ENCODE data around the gene PRPF31.
"Not testable (repeated sequence)": the region's sequence is repeated elsewhere in the genome, so short reads cannot be mapped to it uniquely, and the experiment has no call there.

The PRPF31 gene, protein sequence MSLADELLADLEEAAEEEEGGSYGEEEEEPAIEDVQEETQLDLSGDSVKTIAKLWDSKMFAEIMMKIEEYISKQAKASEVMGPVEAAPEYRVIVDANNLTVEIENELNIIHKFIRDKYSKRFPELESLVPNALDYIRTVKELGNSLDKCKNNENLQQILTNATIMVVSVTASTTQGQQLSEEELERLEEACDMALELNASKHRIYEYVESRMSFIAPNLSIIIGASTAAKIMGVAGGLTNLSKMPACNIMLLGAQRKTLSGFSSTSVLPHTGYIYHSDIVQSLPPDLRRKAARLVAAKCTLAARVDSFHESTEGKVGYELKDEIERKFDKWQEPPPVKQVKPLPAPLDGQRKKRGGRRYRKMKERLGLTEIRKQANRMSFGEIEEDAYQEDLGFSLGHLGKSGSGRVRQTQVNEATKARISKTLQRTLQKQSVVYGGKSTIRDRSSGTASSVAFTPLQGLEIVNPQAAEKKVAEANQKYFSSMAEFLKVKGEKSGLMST

DNA sequence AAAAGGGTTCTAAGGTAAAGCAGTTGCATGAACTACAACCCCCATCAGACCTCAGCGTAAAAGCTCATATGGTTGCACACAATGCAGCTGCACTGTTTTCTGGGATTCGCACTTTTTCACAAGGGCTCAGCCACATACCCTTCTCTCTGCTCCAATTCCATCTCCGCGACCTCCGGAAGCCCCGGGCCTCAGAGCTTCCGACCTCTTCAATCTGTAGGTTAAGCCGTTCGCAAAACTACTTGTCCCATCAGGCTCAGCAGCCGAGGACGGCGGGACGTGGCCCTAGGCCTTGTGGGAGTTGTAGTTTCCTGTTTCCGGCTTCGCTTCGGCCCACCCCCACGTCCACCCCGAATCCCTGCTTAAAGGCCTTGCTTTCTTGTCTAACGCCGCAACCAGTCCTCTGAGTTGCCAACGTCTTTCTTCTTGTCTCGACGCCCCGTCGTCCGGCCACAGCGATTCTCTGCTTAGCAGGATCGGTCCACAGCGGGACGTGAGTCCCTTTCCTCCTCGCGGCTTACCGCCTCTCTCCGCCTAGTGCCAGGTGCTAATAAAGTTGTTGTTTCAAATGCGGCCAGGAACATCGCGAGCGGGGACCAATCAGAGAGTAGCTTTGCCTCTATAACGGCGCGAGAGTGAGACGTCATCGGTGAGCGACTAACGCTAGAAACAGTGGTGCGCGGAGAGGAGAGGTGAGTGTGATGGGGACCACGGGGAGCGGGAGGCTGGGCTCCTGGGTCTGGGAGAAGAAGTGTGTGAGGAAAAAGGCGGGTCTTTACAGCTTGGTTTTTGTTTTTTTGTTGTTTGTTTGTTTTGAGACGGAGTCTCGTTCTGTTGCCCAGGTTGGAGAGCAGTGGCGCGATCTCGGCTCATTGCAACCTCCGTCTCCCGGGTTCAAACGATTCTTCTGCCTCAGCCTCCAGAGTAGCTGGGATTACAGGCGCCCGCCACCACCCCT is at the start of gene PRPF31, which contains the start of gene TFPT:
Gene PRPF31, plus strand, starts transcription at position 646 of the 955 bp plus-strand sequence. CDS start 2,525 bp downstream, outside the sequence.
Gene TFPT, minus strand, starts transcription at position 549 of the 955 bp plus-strand sequence. Its CDS starts 388 bp downstream, at position 161.
- FAIRE-seq, result peak; percentile 84

DNA sequence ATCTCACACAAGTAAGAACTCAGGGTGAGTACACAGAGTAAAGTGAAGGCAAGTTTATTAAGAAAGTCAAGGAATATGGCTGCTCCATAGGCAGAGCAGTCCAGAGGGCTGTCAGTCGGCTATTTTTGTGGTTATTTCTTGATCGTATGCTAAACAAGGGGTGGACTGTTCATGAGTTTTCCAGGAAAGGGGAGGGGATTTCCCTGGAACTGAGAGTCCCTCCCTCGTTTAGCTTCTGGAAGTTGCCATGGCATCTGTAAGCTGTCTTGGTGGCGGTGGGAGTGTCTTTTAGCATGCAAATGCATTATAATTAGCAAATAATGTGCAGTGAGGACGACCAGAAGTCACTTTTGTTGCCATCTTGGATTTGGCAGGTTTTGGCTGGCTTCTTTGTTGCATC is 46.1 kb upstream of the PRPF31 start:
- FAIRE-seq, result no peak

DNA sequence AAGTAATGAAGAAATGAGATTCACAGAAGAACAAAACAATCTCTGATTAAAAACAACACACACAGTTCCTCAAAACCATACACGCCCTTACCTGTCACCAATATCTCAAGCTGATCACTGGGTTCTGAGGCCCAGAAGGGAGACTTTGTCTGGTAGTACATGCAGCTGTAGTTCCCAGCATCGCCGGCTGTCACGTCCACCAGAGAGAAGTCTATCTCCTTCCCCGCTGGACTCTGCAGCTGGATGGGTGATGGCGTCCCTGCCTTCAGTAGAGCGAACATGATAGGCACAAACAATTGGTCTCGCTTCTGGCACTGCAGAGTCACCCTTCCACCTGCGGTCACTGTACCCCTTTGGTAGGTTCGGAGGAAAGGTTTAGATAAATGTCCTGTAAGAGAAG is 41.7 kb upstream of the PRPF31 start:
- no peak for FAIRE-seq

DNA sequence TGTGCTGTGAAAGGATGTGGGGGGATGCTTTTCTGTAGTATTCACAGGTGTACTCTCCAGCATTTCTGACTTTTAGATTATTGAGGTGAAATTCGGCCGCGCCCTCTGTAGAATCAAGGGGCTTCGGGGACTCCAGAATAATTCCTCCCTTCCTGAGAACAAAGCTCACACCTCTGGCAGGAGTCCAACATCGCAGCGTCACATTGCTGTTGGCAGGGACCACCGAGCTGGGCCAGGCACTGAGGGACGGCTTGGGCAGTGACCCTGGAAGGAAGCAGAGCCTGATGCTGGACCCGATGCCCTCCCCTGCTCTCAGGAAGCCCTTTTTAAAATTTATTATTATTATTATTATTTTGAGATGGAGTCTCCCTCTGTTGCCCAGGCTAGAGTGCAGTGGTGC is 40.7 kb upstream of the PRPF31 start:
- no peak for FAIRE-seq

DNA sequence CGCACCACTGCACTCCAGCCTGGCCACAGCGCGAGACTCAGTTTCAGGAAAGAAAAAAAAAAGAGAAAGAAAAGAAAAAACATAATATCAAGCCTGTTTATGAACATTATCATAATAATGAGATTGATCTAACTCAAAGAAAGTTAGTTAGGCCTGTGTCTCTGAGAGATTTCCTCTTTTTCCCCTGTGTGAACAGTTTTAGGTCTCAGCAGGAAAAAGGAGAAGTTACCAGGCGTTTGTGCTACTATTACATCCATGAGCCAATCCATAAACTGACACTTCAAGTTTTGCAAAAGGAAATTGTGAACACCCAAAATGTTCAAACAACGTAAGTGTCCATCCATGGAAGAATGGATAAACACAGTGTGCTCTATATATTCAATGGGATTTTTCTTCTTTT is 38.2 kb upstream of the PRPF31 start:
- FAIRE-seq, result no peak

DNA sequence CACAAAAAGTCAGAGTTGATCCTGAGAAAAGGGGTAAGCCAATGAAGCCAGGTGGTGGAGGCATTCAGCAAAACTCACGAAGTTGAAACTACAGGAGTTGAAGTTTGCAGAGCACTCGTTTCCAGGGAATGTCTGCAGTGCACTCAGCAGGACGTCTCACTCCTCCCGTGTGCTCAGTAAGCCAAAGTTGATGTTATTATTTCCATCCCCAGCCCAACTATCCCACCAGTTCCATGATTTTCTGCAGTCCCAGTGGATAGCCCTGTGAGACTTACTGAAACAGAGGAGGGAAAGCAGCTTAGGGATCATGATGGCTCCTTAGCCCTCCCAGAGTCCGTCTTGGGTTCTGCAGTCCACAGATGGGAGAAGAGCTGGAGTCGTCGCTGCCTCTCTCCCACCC is 34.5 kb upstream of the PRPF31 start, which contains the start of gene TARM1:
Gene TARM1, minus strand, starts transcription at position 334 of the 400 bp plus-strand sequence. Its CDS starts 25 bp downstream, at position 309.
- FAIRE-seq, result no peak

DNA sequence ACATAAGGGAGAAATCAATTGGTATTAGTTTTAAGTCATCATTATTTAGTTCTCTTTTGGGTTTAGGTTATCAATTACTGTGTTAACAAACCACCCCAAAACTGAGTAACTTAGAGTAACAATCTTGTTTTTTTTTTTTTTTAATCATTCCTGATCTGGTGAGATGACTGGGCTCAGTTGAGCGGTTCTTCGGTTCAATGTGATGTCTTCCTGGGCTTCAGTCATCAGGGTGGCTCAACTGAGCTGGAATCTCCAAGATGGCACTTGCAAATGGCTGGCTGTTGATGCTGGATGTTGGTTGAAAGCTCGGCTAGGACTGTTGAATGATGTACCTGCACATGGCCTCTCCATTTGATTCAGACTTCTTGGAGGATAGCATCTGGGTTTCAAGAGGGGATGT is 31.1 kb upstream of the PRPF31 start:
- no peak for FAIRE-seq

DNA sequence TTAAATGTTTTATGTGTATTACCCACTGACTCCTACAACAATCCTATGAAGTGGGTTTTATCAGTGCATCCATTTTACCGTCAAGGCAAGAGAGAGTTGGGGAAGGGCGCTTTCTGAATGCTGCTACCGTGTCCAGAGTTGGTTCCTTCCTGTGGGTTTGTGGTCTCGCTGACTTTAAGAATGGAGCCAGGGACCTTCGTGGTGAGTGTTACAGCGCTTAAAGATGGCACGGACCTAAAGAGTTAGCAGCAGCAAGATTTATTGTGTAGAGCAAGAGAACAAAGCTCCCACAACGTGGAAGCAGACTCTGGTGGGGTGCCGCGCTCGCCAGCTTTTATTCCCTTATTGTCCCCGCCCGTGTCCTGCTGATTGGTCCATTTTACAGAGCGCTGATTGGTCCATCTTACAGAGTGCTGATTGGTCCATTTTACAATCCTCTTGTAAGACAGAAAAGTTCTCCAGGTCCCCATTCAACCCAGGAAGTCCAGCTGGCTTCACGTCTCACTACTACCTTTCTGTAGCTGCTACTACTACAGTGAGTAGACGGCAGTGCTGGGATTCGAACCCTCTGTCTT is 21.0 kb upstream of the PRPF31 start:
- no peak for FAIRE-seq

DNA sequence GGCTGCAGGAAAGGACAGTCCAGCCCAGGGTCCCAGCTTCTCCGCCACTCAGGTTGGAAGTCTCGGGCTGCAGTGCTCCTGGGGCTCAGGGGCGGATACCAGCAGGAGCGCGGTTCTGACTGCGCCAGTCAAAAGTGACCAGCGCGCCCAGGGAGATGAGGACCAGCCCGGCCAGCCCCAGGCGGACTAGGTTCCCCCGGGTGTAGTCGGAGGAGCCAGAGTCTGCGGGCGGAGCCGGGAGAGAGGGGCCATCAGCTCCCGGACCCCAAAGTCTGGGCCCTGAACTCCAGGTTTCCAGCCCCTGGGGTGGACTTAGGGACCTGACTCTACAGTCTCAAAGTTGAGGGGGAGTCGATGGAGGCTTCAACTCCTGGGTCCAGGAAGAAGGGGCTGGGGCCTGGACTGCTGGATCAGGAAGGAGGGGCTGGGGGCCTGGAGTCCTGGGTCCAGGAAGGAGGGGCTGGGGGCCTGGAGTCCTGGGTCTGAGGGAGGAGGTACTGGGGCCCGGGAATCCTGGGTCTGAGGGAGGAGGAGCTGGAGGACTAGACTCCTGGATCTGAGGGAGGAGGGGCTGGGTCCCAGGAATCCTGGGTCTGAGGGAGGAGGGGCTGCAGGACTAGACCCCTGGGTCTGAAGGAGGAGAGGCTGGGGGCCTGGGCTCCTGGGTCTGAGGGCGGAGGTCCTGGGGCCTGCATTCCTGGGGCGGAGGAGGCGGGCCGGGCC is 20.3 kb upstream of the PRPF31 start:
- FAIRE-seq, result no peak

DNA sequence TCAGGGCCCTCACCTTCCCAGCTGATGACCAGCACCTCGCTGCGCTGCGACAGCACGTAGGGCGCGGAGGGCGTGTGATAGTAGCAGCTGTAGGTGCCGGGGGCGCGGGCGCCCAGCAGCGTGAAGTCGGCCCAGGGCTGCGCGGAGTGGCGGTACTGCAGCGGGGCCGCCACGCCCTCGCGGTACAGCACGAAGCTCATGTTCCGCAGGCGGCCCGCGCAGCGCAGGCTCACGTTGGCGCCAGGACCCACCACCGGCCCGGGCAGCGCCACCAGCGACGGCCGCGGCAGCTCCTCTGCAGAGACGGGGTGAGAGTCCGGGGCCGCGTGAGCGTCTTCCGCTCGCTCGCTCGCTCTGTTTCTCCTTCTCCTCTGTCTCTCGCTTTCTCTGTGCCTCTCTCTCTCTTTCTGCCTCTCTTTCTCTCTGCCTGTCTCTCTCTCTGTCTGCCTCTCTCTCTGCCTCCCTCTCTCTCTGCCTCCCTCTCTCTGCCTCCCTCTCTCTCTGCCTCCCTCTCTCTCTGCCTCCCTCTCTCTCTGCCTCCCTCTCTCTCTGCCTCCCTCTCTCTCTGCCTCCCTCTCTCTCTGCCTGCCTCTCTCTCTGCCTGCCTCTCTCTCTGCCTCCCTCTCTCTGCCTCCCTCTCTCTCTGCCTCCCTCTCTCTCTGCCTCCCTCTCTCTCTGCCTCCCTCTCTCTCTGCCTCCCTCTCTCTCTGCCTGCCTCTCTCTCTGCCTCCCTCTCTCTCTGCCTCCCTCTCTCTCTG is 19.5 kb upstream of the PRPF31 start:
- FAIRE-seq, result not testable (repeated sequence)

DNA sequence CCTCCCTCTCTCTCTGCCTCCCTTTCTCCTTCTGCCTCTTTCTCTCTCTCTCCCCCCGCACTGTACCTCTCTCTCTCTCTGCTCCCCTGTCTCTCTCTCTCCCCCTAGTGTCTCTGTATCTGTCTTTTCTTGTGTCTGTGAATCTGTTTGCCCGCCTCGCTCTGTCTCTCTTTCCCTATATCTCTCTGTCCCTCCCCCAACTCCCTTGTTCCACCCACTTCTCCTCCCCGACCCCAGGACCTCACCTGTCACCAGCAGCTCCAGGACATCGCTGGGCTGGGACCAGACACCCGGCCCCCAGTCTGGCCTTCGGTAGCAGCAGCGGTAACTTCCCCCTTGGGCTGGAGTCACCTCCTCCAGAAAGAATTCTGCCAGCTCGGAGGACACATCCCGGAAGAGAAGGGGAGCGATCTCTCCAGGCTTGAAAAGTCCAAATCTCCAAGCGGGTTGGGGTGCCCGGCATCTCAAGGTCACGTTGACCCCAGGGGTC is 18.9 kb upstream of the PRPF31 start:
- no peak for FAIRE-seq

DNA sequence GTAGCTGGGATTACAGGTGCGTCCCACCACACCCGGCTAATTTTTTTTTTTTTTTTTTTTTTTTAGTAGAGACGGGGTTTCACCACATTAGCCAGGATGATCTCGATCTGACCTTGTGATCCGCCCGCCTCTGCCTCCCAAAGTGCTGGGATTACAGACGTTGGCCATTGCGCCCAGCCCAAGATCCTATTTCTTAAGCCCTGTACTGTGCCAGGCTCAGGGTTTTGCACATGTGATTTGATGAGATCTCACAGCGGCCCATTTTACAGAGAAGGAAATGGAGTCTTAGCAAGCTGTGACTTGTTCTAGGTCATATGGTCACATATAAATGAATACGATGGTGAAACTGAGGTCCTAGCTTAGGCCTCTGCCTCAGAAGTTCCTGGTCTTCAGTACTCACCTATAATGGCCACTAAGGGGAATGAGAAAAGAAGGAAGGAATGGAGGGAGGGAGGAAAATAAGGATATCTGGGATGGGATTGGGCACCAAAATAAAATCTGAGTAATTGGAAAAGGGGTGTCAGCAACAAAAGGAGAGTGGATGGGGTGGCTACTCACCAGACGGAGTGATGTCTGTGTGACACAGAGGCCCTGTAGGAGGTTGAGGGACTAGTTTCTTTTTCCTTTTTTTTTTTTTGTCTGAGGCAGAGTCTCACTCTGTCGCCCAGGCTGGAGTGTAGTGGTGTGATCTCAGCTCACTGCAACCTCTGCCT is 16.2 kb upstream of the PRPF31 start:
- FAIRE-seq, result no peak

DNA sequence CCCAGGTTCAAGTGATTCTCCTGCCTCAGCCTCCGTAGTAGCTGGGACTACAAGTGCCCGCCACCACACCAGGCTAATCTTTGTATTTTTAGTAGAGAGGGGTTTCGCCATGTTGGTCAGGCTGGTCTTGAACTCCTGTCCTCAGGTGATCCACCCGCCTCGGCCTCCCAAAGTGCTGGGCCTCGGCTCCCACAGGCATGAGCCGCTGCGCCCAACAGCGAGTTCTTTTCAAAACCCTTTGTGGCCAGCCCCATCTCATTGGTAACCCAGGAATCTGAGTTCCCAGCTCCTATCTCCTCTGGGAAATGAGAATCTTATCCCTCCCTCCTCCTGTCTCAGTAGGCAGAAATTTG is 15.7 kb upstream of the PRPF31 start:
- not testable (repeated sequence) for FAIRE-seq

DNA sequence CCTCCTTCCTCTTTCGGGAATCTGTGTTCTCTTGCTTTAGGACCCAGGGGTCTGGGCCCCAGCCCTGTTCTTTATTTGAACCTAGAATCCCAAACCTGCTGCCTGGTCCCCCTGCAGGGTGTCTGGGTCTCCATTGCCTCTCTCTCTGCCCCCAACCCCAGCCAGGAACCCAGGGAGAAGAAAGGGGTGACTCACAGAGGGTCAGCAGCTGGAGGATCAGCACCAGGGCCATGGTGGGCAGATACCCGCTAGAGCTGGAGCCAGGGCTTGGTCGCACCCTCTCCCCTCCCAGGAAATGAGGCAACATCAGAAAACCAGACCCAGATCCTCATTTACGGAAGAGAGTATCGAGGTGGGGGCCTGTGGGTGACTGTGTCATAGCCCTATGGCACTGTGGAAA is 15.0 kb upstream of the PRPF31 start, which contains the start of gene OSCAR:
Gene OSCAR, minus strand, starts transcription at position 243 of the 400 bp plus-strand sequence. Its CDS starts 11 bp downstream, at position 232.
- no peak for FAIRE-seq

DNA sequence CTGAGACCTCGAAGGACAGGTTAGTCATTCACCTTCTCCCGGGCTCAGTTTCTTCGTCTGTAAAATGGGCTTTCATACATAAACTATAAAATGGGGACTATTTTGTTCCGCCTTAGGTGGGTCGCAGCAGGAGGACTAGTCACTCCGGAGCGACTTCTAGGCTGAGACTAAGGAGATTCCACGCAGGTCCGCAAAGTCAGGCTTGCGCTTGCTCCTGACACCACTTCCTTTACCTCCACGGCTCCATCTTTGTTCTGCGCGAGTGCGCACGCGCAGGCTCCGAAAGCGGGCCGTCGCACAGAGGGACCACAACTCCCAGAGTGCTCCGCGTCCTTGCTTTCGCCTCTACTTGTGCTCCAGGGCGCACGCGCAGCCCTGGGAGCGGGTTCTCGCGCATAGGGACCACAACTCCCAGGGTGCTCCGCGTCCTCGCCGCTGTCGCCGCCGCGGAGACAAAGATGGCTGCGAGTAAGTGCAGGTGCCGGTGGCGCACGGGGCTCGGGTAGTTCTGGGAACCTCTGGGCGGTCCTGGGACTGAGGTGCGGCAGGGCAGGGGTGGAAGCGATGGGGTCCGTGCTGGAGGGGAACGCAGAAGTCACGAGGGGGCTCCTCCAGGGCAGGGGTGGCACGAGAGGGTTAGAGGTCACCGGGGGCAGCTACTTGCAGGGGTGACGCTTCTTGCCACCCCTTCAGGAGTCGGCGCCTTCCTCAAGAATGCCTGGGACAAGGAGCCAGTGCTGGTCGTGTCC is 13.0 kb upstream of the PRPF31 start, which contains the start of gene NDUFA3:
Gene NDUFA3, plus strand, starts transcription at position 435 of the 749 bp plus-strand sequence. Its CDS starts 24 bp downstream, at position 459.
- FAIRE-seq, result peak; percentile 90

DNA sequence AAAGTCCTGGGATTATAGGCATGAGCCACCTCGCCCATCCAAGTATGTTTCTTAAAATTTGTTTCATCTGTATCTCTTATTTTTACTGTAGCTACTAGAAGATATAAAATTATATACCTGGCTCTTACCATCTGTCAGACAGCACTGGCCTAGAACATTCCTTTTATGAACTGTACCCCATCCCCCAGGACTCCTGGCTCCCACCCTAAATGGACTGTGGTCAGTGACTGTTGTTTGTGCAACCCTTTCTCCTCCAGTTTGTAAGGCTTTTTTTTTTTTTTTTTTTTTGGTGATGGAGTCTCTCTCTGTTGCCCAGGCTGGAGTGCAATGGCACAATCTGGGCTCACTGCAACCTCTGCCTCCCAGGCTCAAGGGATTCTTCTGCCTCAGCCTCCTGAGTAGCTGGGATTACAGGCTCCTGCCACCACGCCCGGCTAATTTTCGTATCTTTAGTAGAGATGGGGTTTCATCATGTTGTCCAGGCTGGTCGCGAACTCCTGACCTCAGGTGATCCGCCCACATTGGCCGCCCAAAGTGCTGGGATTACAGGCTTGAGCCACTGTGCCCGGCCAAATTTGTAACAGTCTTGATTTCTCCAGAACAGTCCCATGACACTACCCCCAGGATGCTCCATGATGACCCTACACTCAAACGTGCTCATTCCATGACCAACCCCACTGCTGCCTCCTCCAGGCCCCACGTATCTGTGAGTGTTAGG is 10.4 kb upstream of the PRPF31 start:
- no peak for FAIRE-seq

DNA sequence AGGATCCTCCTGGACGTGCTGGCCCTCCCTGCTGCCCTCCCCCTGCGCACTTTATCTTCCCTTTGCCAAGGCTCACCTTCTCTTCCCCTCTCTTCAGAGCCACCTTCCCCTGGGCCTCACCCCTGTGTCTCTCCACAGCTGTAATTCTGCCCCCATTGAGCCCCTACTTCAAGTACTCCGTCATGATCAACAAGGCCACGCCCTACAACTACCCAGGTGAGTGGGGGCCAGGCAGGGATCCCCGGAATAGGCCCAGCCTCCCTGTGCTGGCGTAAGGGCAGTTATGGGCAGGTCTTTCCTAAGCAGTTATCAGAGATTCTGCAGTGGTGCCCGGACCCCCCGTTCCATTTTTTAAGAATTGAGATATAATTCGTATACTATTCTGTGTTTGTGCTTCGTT is 9.8 kb upstream of the PRPF31 start:
- no peak for FAIRE-seq

DNA sequence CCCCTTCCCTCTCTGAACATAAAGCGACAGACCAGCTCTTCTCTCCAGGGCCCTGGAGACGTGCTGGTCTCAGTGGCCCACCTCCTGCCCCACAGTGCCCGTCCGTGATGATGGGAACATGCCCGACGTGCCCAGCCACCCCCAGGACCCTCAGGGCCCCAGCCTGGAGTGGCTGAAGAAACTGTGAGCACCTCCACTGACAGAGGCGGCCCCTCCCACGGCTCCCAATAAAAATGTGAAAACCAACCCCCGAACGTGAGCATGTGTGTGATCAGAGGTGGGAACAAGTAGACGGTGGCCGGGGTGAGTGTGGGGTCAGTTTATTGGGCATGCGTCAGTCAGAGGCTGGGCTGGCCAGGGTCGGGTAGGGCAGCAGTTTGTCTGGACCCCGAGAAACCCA is 8.8 kb upstream of the PRPF31 start:
- FAIRE-seq, result no peak
